Left forelimb (tissue), 1 donor: ENCODE measurements around the gene CNIH1.
"Not testable (repeated sequence)": the region's sequence is repeated elsewhere in the genome, so short reads cannot be mapped to it uniquely, and the experiment has no call there.

ENCODE experiments used
- DNase-seq: peaks from one replicate; pipeline ENCODE4 v3.0.0-alpha.2; 2018; ENCODE audit warnings: low spot score

Gene CNIH1

GRCh38 chr14:54380558-54380957 is 60.6 kb downstream of the CNIH1 start:
- DNase-seq: not testable (repeated sequence)

- not testable (repeated sequence) for DNase-seq
Observed at GRCh38 chr14:54378893-54379292, 62.3 kb downstream of the CNIH1 start.

- no peak for DNase-seq
Observed at GRCh38 chr14:54377501-54377900, 63.7 kb downstream of the CNIH1 start.

GRCh38 chr14:54374117-54374884 is 66.9 kb downstream of the CNIH1 start:
- DNase-seq: no peak
